Neural progenitor cell (in vitro differentiated cells): ENCODE results near the gene CPM. TPM values are rescaled to one million over a fixed set of nuclear protein-coding genes. Genes with fewer than 3 reads are reported as not detected.

Experiments used
- DNase-seq: peaks from one replicate; pipeline ENCODE4 v3.0.0-alpha.2; 2016; ENCODE audit warnings: low spot score
- H2AFZ ChIP-seq: fragments of 200-600 bp; sonication (generic); replicated peaks from 2 replicates; pipeline ENCODE4 v1.6.1; 2016; ENCODE audit warnings: antibody characterized with exemption
- H3F3A ChIP-seq: fragments of 200-600 bp; sonication (generic); 2 replicates; pipeline ENCODE4 v1.6.1; 2016; ENCODE audit warnings: antibody characterized with exemption, low read depth
- H3K27ac ChIP-seq: fragments of 200-600 bp; sonication (generic); 2 replicates; pipeline ENCODE4 v1.5.1; 2016; ENCODE audit warnings: mild to moderate bottlenecking
- H3K27me3 ChIP-seq: fragments of 200-600 bp; sonication (generic); 2 replicates; pipeline ENCODE4 v1.6.1; 2016; ENCODE audit warnings: mild to moderate bottlenecking, moderate library complexity
- H3K36me3 ChIP-seq: fragments of 200-600 bp; sonication (generic); 2 replicates; pipeline ENCODE4 v1.5.1; 2016
- H3K4me1 ChIP-seq: fragments of 200-600 bp; sonication (generic); 2 replicates; pipeline ENCODE4 v1.6.1; 2016; ENCODE audit warnings: mixed run types
- H3K4me2 ChIP-seq: fragments of 200-600 bp; sonication (generic); 2 replicates; pipeline ENCODE4 v1.6.1; 2016
- H3K4me3 ChIP-seq: fragments of 200-600 bp; sonication (generic); 2 replicates; pipeline ENCODE4 v1.5.1; 2016
- H3K79me2 ChIP-seq: fragments of 200-600 bp; sonication (generic); 2 replicates; pipeline ENCODE4 v1.6.1; 2016; ENCODE audit warnings: low read depth
- H3K9ac ChIP-seq: fragments of 200-600 bp; sonication (generic); 2 replicates; pipeline ENCODE4 v1.6.1; 2016
- H3K9me3 ChIP-seq: fragments of 200-600 bp; sonication (generic); 2 replicates; pipeline ENCODE4 v1.5.1; 2016; ENCODE audit warnings: low read depth
- H4K20me1 ChIP-seq: fragments of 200-600 bp; sonication (generic); 2 replicates; pipeline ENCODE4 v1.6.1; 2016; ENCODE audit warnings: low read depth
- H3K27ac Mint-ChIP-seq: 3 replicates; pipeline ENCODE4 v1.8.0; 2021; ENCODE audit warnings: mixed read lengths
- H3K27me3 Mint-ChIP-seq: 2 replicates; pipeline ENCODE4 v1.8.0; 2022; ENCODE audit warnings: low read depth, mild to moderate bottlenecking, inconsistent platforms, moderate library complexity, mixed read lengths; ENCODE audit not compliant: insufficient read depth
- H3K36me3 Mint-ChIP-seq: 3 replicates; pipeline ENCODE4 v1.8.0; 2021; ENCODE audit warnings: mixed read lengths
- H3K4me1 Mint-ChIP-seq: 3 replicates; pipeline ENCODE4 v1.8.0; 2021; ENCODE audit warnings: mixed read lengths
- H3K4me3 Mint-ChIP-seq: 3 replicates; pipeline ENCODE4 v1.8.0; 2021; ENCODE audit warnings: mild to moderate bottlenecking, moderate library complexity, mixed read lengths
- H3K9me3 Mint-ChIP-seq: 3 replicates; pipeline ENCODE4 v1.8.0; 2020; ENCODE audit warnings: mixed read lengths
- EZH2 ChIP-seq: fragments of 200-600 bp; sonication (generic); IDR thresholded peaks from 2 replicates; pipeline ENCODE4 v1.6.1; 2017; ENCODE audit warnings: antibody characterized with exemption, mild to moderate bottlenecking, moderate library complexity
- EZH2phosphoT487 ChIP-seq: fragments of 200-600 bp; sonication (generic); IDR thresholded peaks from 2 replicates; pipeline ENCODE4 v1.6.1; 2017; ENCODE audit warnings: antibody characterized with exemption
- total RNA-seq: library from RNA; depleted of rRNA; stranded (reverse); fragments of >200 nt; gene quantifications from 2 replicates; pipeline ENCODE4 v1.2.3, GENCODE V29; 2015; ENCODE audit warnings: low replicate concordance
- TF ChIP-seq, protein P1 (sequence below): fragments of 200-600 bp; sonication (generic); IDR thresholded peaks from 2 replicates; pipeline ENCODE4 v1.5.1; 2017; ENCODE audit warnings: antibody characterized with exemption, mild to moderate bottlenecking

Gene CPM
- total RNA-seq, 1 donor from 2014 or later: 0.02 TPM

DNA sequence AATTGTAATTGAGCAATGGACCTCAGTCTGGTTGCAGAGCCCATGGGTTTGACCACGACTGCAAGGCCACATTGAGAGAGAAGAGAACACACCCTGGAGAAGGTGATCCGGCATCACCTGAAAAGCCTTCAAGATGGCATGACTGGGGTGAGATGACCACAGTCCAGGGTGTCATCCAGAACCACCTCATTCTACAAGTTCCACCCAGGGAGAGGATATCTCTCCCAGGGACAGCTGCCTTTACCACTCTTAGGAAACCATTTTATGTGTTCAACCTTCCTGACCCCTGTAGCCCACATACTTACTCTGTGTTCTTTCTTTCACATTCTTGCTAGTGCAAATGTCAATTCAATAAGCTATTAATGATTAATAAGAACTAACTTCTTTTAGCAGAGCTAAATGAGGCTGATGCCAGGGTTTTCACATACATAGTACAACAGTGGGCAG is 43.4 kb upstream of the CPM start:
- no peak overlapping the region for H3K9ac ChIP-seq
- H3K27ac ChIP-seq: no peak overlapping the region
- peaks cover 13% of the 10 kb centered on the region for H3K4me1 ChIP-seq
- DNase-seq: no peak
- no peaks in the 10 kb centered on the region for H3K79me2 ChIP-seq
- Mint-ChIP-seq H3K4me1 (peaks cover 6% of the 10 kb centered on the region), H3K4me3 (no peak overlapping the region), H3K9me3 (peaks cover 2% of the 10 kb centered on the region), H3K27ac (no peak overlapping the region), H3K27me3 (peaks cover 6% of the 10 kb centered on the region), H3K36me3 (no peaks in the 10 kb centered on the region)
- H3K36me3 ChIP-seq: no peaks in the 10 kb centered on the region
- TF ChIP-seq EZH2 (no peak), EZH2phosphoT487 (no peak)
- no peak overlapping the region for H3K4me3 ChIP-seq
- no peaks in the 10 kb centered on the region for H3F3A ChIP-seq
- no peak overlapping the region for H2AFZ ChIP-seq
- H3K27me3 ChIP-seq: no peaks in the 10 kb centered on the region
- H3K9me3 ChIP-seq: no peaks in the 10 kb centered on the region
- H4K20me1 ChIP-seq: no peaks in the 10 kb centered on the region
- no peak overlapping the region for H3K4me2 ChIP-seq

DNA sequence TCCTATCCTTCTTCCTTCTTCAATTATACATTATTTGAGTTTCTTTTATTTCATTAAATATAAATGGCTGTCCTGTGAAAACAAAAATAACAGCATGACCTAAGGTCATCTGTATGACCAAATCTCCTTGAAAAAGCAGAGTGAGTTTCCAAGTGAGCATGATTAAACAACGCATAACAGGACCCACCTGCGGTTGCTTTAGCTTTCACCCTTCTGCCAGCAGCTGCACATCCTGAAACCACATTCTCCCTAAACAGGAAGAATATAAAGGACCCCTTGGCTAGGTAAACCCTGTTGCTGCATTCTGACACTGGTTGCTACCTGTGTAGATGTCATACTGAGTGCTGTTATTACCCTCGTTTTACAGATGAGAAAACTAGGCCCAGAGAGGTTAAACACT is 42.8 kb upstream of the CPM start:
- Histone ChIP-seq H3K79me2 (no peaks in the 10 kb centered on the region), H3K27me3 (no peaks in the 10 kb centered on the region), H3K4me1 (peaks cover 13% of the 10 kb centered on the region), H3K36me3 (no peaks in the 10 kb centered on the region), H4K20me1 (no peaks in the 10 kb centered on the region), H3F3A (no peaks in the 10 kb centered on the region), H2AFZ (no peak overlapping the region), H3K4me3 (no peak overlapping the region), H3K4me2 (no peak overlapping the region), H3K27ac (no peak overlapping the region), H3K9ac (no peak overlapping the region), H3K9me3 (no peaks in the 10 kb centered on the region)
- no peak overlapping the region for H3K27ac Mint-ChIP-seq
- TF ChIP-seq EZH2phosphoT487: no peak
- H3K9me3 Mint-ChIP-seq: peaks cover 2% of the 10 kb centered on the region
- H3K36me3 Mint-ChIP-seq: no peaks in the 10 kb centered on the region
- DNase-seq: no peak
- no peak overlapping the region for H3K4me3 Mint-ChIP-seq
- peaks cover 6% of the 10 kb centered on the region for H3K4me1 Mint-ChIP-seq
- H3K27me3 Mint-ChIP-seq: peaks cover 6% of the 10 kb centered on the region

DNA sequence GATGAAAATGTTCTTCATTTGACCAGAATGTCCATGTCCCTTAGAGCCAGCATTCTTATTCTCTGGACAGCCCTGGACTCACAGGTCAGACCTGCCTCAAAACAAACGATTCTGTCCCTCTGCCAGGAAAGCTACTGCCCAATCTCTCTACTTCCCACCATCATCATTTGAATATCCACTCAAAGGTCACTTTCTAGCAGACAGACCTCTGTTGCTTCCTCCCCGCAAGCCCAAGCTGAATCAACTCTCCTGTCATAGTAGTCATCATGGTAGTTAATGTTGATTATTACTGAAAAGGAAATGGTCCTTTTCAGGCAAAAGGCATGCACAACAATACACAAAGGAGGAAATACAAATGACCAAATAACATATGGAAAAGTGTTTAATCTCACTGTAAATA is 39.6 kb upstream of the CPM start:
- no peak for DNase-seq
- Mint-ChIP-seq H3K27ac (no peak overlapping the region), H3K4me1 (no peaks in the 10 kb centered on the region), H3K9me3 (no peaks in the 10 kb centered on the region), H3K36me3 (no peaks in the 10 kb centered on the region), H3K27me3 (peaks cover 2% of the 10 kb centered on the region), H3K4me3 (no peak overlapping the region)
- H3K4me1 ChIP-seq: peaks cover 3% of the 10 kb centered on the region
- no peak overlapping the region for H3K9ac ChIP-seq
- no peak overlapping the region for H3K27ac ChIP-seq
- H3K4me2 ChIP-seq: no peak overlapping the region
- no peak overlapping the region for H2AFZ ChIP-seq
- H4K20me1 ChIP-seq: no peaks in the 10 kb centered on the region
- TF ChIP-seq, protein P1, sequence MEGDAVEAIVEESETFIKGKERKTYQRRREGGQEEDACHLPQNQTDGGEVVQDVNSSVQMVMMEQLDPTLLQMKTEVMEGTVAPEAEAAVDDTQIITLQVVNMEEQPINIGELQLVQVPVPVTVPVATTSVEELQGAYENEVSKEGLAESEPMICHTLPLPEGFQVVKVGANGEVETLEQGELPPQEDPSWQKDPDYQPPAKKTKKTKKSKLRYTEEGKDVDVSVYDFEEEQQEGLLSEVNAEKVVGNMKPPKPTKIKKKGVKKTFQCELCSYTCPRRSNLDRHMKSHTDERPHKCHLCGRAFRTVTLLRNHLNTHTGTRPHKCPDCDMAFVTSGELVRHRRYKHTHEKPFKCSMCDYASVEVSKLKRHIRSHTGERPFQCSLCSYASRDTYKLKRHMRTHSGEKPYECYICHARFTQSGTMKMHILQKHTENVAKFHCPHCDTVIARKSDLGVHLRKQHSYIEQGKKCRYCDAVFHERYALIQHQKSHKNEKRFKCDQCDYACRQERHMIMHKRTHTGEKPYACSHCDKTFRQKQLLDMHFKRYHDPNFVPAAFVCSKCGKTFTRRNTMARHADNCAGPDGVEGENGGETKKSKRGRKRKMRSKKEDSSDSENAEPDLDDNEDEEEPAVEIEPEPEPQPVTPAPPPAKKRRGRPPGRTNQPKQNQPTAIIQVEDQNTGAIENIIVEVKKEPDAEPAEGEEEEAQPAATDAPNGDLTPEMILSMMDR: no peak
- TF ChIP-seq EZH2phosphoT487: no peak
- no peak for TF ChIP-seq EZH2
- H3K9me3 ChIP-seq: no peaks in the 10 kb centered on the region
- H3K79me2 ChIP-seq: no peaks in the 10 kb centered on the region
- no peaks in the 10 kb centered on the region for H3F3A ChIP-seq
- no peaks in the 10 kb centered on the region for H3K27me3 ChIP-seq
- no peaks in the 10 kb centered on the region for H3K36me3 ChIP-seq
- no peak overlapping the region for H3K4me3 ChIP-seq

DNA sequence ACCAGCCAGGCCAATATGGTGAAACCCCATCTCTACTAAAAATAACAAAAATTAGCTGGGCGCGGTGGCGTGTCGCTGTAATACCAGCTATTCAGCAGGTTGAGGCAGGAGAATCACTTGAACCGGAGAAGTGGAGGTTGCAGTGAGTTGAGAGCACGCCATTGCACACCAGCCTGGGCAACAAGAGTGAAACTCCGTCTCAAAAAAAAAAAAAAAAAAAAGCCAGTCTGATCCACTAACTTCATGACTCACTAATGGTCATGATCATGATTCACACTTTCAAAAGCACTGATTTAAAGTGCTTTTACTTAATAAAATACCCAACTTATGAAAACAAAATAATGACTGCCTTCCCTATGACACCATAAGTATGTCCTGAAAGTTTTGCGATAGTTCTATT is 38.4 kb upstream of the CPM start:
- H3K4me1 ChIP-seq: no peaks in the 10 kb centered on the region
- no peaks in the 10 kb centered on the region for H3F3A ChIP-seq
- peaks cover 2% of the 10 kb centered on the region for H3K27me3 Mint-ChIP-seq
- H3K9ac ChIP-seq: no peak overlapping the region
- no peak overlapping the region for H3K27ac Mint-ChIP-seq
- H2AFZ ChIP-seq: no peak overlapping the region
- no peaks in the 10 kb centered on the region for H3K9me3 Mint-ChIP-seq
- no peak overlapping the region for H3K4me2 ChIP-seq
- H4K20me1 ChIP-seq: no peaks in the 10 kb centered on the region
- no peaks in the 10 kb centered on the region for H3K36me3 ChIP-seq
- no peaks in the 10 kb centered on the region for H3K79me2 ChIP-seq
- TF ChIP-seq EZH2: no peak
- TF ChIP-seq EZH2phosphoT487: no peak
- TF ChIP-seq, protein P1: no peak
- no peaks in the 10 kb centered on the region for H3K4me1 Mint-ChIP-seq
- H3K27me3 ChIP-seq: no peaks in the 10 kb centered on the region
- H3K4me3 ChIP-seq: no peak overlapping the region
- H3K27ac ChIP-seq: no peak overlapping the region
- no peaks in the 10 kb centered on the region for H3K36me3 Mint-ChIP-seq
- no peaks in the 10 kb centered on the region for H3K9me3 ChIP-seq
- DNase-seq: no peak
- H3K4me3 Mint-ChIP-seq: no peak overlapping the region
